Keratinocyte (primary cell): Measurements from ENCODE around the gene FGF11. TPM values are rescaled to one million over a fixed set of nuclear protein-coding genes. Genes with fewer than 3 reads are reported as not detected.
"Not testable (repeated sequence)": the region's sequence is repeated elsewhere in the genome, so short reads cannot be mapped to it uniquely, and the experiment has no call there.

ENCODE experiments used
- DNase-seq: peaks from one replicate; pipeline ENCODE4 v3.0.0-alpha.2; 2011; ENCODE audit warnings: low read depth, missing footprints, low spot score
- FAIRE-seq: peaks from 2 replicates; lab custom pipeline; 2011; peaks lifted over from hg19 to GRCh38; lab: Jason Lieb, UNC
- H2AFZ ChIP-seq: 2 replicates; pipeline ENCODE4 v1.6.0; 2012; ENCODE audit warnings: low read length, control low read depth, inconsistent platforms; ENCODE audit not compliant: control insufficient read depth
- H3K27ac ChIP-seq: 2 replicates; pipeline ENCODE4 v1.5.1; 2011; ENCODE audit warnings: low read length; ENCODE audit not compliant: control insufficient read depth, insufficient read depth
- H3K27me3 ChIP-seq: 3 replicates; pipeline ENCODE4 v1.6.0; 2011; ENCODE audit warnings: low read length; ENCODE audit not compliant: control insufficient read depth, insufficient read depth; ENCODE audit errors: extremely low read depth
- H3K36me3 ChIP-seq, 2 experiments: 2 replicates in 1 of 2; 3 replicates in 1 of 2; pipeline ENCODE4 v1.5.1; 2011; ENCODE audit warnings: low read length in 2 of 2, mild to moderate bottlenecking in 1 of 2; ENCODE audit not compliant: control insufficient read depth in 2 of 2, insufficient read depth in 2 of 2; ENCODE audit errors: extremely low read depth in 1 of 2
- H3K4me1 ChIP-seq: 3 replicates; pipeline ENCODE4 v1.5.1; 2011; ENCODE audit warnings: low read length; ENCODE audit not compliant: control insufficient read depth, insufficient read depth; ENCODE audit errors: extremely low read depth
- H3K4me2 ChIP-seq: 3 replicates; pipeline ENCODE4 v1.6.0; 2011; ENCODE audit warnings: low read depth, low read length; ENCODE audit not compliant: control insufficient read depth, insufficient read depth; ENCODE audit errors: extremely low read depth
- H3K4me3 ChIP-seq, 3 experiments: fragments of 200-600 bp in 1 of 3; sonication (generic) in 1 of 3; 2 replicates in 2 of 3; 3 replicates in 1 of 3; pipeline ENCODE4 v1.5.1; 2011 to 2016; ENCODE audit warnings: low read length in 3 of 3, mild to moderate bottlenecking in 3 of 3, control low read depth in 2 of 3, inconsistent platforms in 1 of 3, low read depth in 1 of 3, mixed read lengths in 1 of 3, mixed run types in 1 of 3, moderate library complexity in 1 of 3; ENCODE audit not compliant: control insufficient read depth in 2 of 3, insufficient read depth in 2 of 3; ENCODE audit errors: extremely low read depth in 1 of 3
- H3K79me2 ChIP-seq: 2 replicates; pipeline ENCODE4 v1.6.0; 2012; ENCODE audit warnings: low read length; ENCODE audit not compliant: control insufficient read depth, insufficient read depth
- H3K9ac ChIP-seq: 3 replicates; pipeline ENCODE4 v1.6.0; 2011; ENCODE audit warnings: low read length; ENCODE audit not compliant: control insufficient read depth, insufficient read depth; ENCODE audit errors: extremely low read depth
- H3K9me1 ChIP-seq: 3 replicates; pipeline ENCODE4 v1.6.0; 2011; ENCODE audit warnings: low read length; ENCODE audit not compliant: control insufficient read depth, insufficient read depth; ENCODE audit errors: extremely low read depth
- H3K9me3 ChIP-seq: 2 replicates; pipeline ENCODE4 v1.5.1; 2012; ENCODE audit warnings: low read depth, low read length; ENCODE audit not compliant: control insufficient read depth
- H4K20me1 ChIP-seq: 3 replicates; pipeline ENCODE4 v1.6.0; 2011; ENCODE audit warnings: low read length; ENCODE audit not compliant: control insufficient read depth, insufficient read depth; ENCODE audit errors: extremely low read depth
- CTCF ChIP-seq, 3 experiments: IDR thresholded peaks in 1 of 3; conservative IDR thresholded peaks in 1 of 3; optimal IDR thresholded peaks in 1 of 3; 2 replicates in 2 of 3; 3 replicates in 1 of 3; pipeline versions ENCODE3 to v1.5.1; 2011; ENCODE audit warnings: low read length in 3 of 3, mild to moderate bottlenecking in 3 of 3, moderate library complexity in 2 of 3, control low read depth in 1 of 3, inconsistent platforms in 1 of 3; ENCODE audit not compliant: insufficient read depth in 2 of 3; ENCODE audit errors: extremely low read depth in 1 of 3
- EZH2 ChIP-seq: IDR thresholded peaks from one replicate; pipeline ENCODE4 v1.6.1; 2012; ENCODE audit warnings: inconsistent platforms, mild to moderate bottlenecking, low read length, moderate library complexity
- dilution Hi-C: fragments of 300-500 bp; cut with MboI; formaldehyde crosslinking; loops from one replicate; pipeline ENCODE4 v1.7.0; 2020; ENCODE audit warnings: low sequenced_read_pairs; ENCODE audit not compliant: extremely low pct_ligation_motif_present
- polyA plus RNA-seq, 5 experiments: library from polyadenylated mRNA; depleted of rRNA in 3 of 5; stranded (reverse) in 3 of 5; stranded (forward) in 1 of 5; unstranded in 1 of 5; fragments of >200 nt; gene quantifications; 1 replicate in 1 of 5; 2 replicates in 3 of 5; 3 replicates in 1 of 5; pipeline versions ENCODE4 v1.2.1 to v1.2.3, GENCODE V29; 2011 to 2012; ENCODE audit warnings: missing spikeins in 2 of 5, low read depth in 1 of 5, low replicate concordance in 1 of 5

The FGF11 gene
- polyA plus RNA-seq, 1 donor (not counting 4 experiments of a cell fraction or from before 2014, with no cell fraction given), result 30.4 TPM

GRCh38 chr17:7479213-7480088 lies 40.1 kb downstream of the FGF11 start, which contains the start of gene ZBTB4:
TSS of gene ZBTB4 (minus strand) at chr17:7479631. CDS start at chr17:7466801, 12,830 bp downstream.
- Histone ChIP-seq H3K9me3 (no peaks in the 10 kb centered on the region), H3K4me1 (peaks cover 46% of the 10 kb centered on the region), H3K9me1 (peaks cover 6% of the 10 kb centered on the region), H3K36me3 (no peaks in the 10 kb centered on the region), H2AFZ (peak within 1 kb of the TSS; percentile 72), H3K9ac (peak within 1 kb of the TSS; percentile 75), H3K4me2 (peak within 1 kb of the TSS; percentile 99), H3K27ac (peak within 1 kb of the TSS; percentile 95), H4K20me1 (peaks cover 10% of the 10 kb centered on the region), H3K79me2 (peaks cover 46% of the 10 kb centered on the region), H3K4me3 (peak within 1 kb of the TSS; percentile 67 to 82 (median 77)), H3K27me3 (no peaks in the 10 kb centered on the region)
- DNase-seq (no peak), FAIRE-seq (no peak)
- dilution Hi-C loops, result no loop called here
- TF ChIP-seq CTCF (optimal IDR thresholded peaks at IDR 0.05 in 1 of 3, IDR thresholded peaks at IDR 0.05 in 1 of 3, conservative IDR thresholded peaks at IDR 0.05 in 1 of 3; ENCODE audit: extremely low read depth in 1 of 3, insufficient read depth in 2 of 3, low read length in 3 of 3) (no peak), EZH2 (no peak)

GRCh38 chr17:7480089-7480384 lies 40.7 kb downstream of the FGF11 start:
- peaks cover 10% of the 10 kb centered on the region for H4K20me1 ChIP-seq
- peaks cover 44% of the 10 kb centered on the region for H3K4me1 ChIP-seq
- H3K27me3 ChIP-seq, result no peaks in the 10 kb centered on the region
- H3K9me1 ChIP-seq, result peaks cover 6% of the 10 kb centered on the region
- peak overlapping the region; percentile 72 for H2AFZ ChIP-seq
- peak overlapping the region; percentile 66 to 77 (median 67) for H3K4me3 ChIP-seq
- H3K27ac ChIP-seq, result peak overlapping the region; percentile 66
- peak overlapping the region; percentile 75 for H3K9ac ChIP-seq
- no peak for FAIRE-seq
- DNase-seq, result no peak
- H3K4me2 ChIP-seq, result peak overlapping the region; percentile 85
- dilution Hi-C loops, result no loop called here
- H3K36me3 ChIP-seq, result no peaks in the 10 kb centered on the region
- H3K79me2 ChIP-seq, result peaks cover 45% of the 10 kb centered on the region
- H3K9me3 ChIP-seq, result no peaks in the 10 kb centered on the region
- TF ChIP-seq CTCF (optimal IDR thresholded peaks at IDR 0.05 in 1 of 3, IDR thresholded peaks at IDR 0.05 in 1 of 3, conservative IDR thresholded peaks at IDR 0.05 in 1 of 3; ENCODE audit: extremely low read depth in 1 of 3, insufficient read depth in 2 of 3, low read length in 3 of 3) (peak in 1 of 3 experiments; percentile 6), EZH2 (no peak)

- peaks cover 37% of the 10 kb centered on the region for H3K4me1 ChIP-seq
- H4K20me1 ChIP-seq, result peaks cover 14% of the 10 kb centered on the region
- H3K9me3 ChIP-seq, H3K9me1 ChIP-seq, H3K4me3 ChIP-seq, DNase-seq, dilution Hi-C loops, H3K27me3 ChIP-seq, H2AFZ ChIP-seq, FAIRE-seq, H3K36me3 ChIP-seq: not testable (repeated sequence)
- peak within 1 kb of the TSS; percentile 66 for H3K27ac ChIP-seq
- H3K9ac ChIP-seq, result peak within 1 kb of the TSS; percentile 75
- peaks cover 46% of the 10 kb centered on the region for H3K79me2 ChIP-seq
- peak within 1 kb of the TSS; percentile 85 for H3K4me2 ChIP-seq
Measured at GRCh38 chr17:7481275-7481674, 42.0 kb downstream of the FGF11 start, which contains the start of gene SLC35G6. TSS of gene SLC35G6 (plus strand) at chr17:7481446. CDS start at chr17:7481517, 71 bp downstream.
